Tibial artery (tissue), 4 donors: Measurements from ENCODE around the gene PCGF5.
"Not testable (repeated sequence)": the region's sequence is repeated elsewhere in the genome, so short reads cannot be mapped to it uniquely, and the experiment has no call there.

ENCODE experiments used
- DNase-seq, 2 donors: peaks; one replicate each; pipeline ENCODE4 v3.0.0-alpha.2; 2019
- H3K27ac ChIP-seq, 2 donors: fragments of 200-600 bp; sonication (generic) in 1 of 2; 1 replicate in 1 of 2; 2 replicates in 1 of 2; pipeline ENCODE4 v1.5.1; 2018 to 2019; ENCODE audit warnings: mild to moderate bottlenecking in 1 of 2
- H3K27me3 ChIP-seq, 2 donors: fragments of 200-600 bp; sonication (generic) in 1 of 2; one replicate each; pipeline versions ENCODE4 v1.5.1 to v1.6.0; 2016 to 2019
- H3K36me3 ChIP-seq, 3 donors: fragments of 200-600 bp; sonication (generic) in 2 of 3; one replicate each; pipeline ENCODE4 v1.5.1; 2016 to 2019; ENCODE audit warnings: mild to moderate bottlenecking in 2 of 3
- H3K4me1 ChIP-seq, 4 donors: fragments of 200-600 bp; sonication (generic) in 2 of 4; 1 replicate in 3 of 4; 2 replicates in 1 of 4; pipeline ENCODE4 v1.5.1; 2016 to 2019
- H3K4me3 ChIP-seq, 2 donors: fragments of 200-600 bp; sonication (generic) in 1 of 2; 1 replicate in 1 of 2; 2 replicates in 1 of 2; pipeline ENCODE4 v1.5.1; 2018 to 2019; ENCODE audit warnings: mild to moderate bottlenecking in 2 of 2
- H3K9me3 ChIP-seq, 3 donors: fragments of 200-600 bp; sonication (generic) in 1 of 3; one replicate each; pipeline ENCODE4 v1.5.1; 2016 to 2019
- intact Hi-C: fragments of 100-400 bp; cut with DNase I; formaldehyde crosslinking; loops from one replicate; pipeline ENCODE4 v1.15.0; 2023; ENCODE audit warnings: low total_unique reads
- TF ChIP-seq, protein P1 (sequence below), 2 experiments: fragments of 200-600 bp in 1 of 2; fragments of 450-650 bp in 1 of 2; IDR thresholded peaks; one replicate each; pipeline ENCODE4 v1.5.1; 2017 to 2019; ENCODE audit warnings: antibody characterized with exemption in 2 of 2, mild to moderate bottlenecking in 1 of 2, moderate library complexity in 1 of 2

PCGF5 gene

DNA sequence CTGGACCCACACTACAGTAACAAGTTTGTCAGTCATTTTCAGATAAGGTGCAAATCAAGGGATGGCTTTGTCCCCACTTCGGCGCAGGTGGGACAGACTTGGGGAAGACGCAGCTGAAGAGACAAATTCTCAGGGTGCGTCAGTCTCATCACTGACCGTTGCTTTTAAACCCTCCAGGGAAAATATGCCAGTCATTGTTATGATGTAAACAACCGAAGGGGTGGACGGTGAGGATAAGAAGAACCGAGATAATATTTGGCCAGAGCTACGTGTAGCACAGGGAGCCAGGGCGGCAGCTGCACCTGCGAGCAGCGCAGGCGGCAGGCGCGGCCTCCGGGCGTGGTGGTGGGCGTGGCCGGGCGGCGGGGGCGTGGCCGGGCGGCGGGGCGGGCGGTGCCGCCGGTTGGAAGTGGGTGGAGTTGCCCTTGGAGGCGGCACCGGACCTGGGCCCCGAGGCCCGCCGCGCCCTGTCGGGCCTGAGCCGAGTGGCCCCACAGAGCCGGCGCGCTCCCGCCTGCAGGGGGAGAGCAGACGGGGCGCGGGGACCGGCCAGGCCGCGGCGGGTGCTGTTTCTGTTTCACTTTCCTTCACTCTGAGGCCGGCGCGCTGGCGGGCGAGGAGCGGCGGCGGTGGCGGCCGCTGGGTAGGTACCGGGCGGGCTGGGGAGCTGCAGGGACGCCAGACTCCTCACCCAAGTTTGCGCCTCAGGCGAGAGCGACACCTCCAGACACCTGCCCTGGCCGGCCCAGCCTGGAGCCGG, at the start of gene PCGF5:
TSS of gene PCGF5 (plus strand) at position 470 of the 760 bp plus-strand sequence. CDS start 2,209 bp downstream, outside the sequence.
- no peaks in the 10 kb centered on the region for H3K27me3 ChIP-seq
- H3K4me1 ChIP-seq: peaks cover 0 to 68% (median 28%) of the 10 kb centered on the region in 4 donors
- DNase-seq: peak; percentile 84 to 95
- H3K9me3 ChIP-seq: no peaks in the 10 kb centered on the region
- intact Hi-C loops: loop anchor here (10.0 kb wide), 1 partner anchor 56 kb away; no protein-coding TSS in a partner anchor
- peak within 1 kb of the TSS; percentile 89 to 92 for H3K4me3 ChIP-seq
- H3K36me3 ChIP-seq: no peaks in the 10 kb centered on the region
- TF ChIP-seq, protein P1, sequence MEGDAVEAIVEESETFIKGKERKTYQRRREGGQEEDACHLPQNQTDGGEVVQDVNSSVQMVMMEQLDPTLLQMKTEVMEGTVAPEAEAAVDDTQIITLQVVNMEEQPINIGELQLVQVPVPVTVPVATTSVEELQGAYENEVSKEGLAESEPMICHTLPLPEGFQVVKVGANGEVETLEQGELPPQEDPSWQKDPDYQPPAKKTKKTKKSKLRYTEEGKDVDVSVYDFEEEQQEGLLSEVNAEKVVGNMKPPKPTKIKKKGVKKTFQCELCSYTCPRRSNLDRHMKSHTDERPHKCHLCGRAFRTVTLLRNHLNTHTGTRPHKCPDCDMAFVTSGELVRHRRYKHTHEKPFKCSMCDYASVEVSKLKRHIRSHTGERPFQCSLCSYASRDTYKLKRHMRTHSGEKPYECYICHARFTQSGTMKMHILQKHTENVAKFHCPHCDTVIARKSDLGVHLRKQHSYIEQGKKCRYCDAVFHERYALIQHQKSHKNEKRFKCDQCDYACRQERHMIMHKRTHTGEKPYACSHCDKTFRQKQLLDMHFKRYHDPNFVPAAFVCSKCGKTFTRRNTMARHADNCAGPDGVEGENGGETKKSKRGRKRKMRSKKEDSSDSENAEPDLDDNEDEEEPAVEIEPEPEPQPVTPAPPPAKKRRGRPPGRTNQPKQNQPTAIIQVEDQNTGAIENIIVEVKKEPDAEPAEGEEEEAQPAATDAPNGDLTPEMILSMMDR (IDR thresholded peaks at IDR 0.05): peak; percentile 41 to 55
- H3K27ac ChIP-seq: peak within 1 kb of the TSS; percentile 87 to 91

DNA sequence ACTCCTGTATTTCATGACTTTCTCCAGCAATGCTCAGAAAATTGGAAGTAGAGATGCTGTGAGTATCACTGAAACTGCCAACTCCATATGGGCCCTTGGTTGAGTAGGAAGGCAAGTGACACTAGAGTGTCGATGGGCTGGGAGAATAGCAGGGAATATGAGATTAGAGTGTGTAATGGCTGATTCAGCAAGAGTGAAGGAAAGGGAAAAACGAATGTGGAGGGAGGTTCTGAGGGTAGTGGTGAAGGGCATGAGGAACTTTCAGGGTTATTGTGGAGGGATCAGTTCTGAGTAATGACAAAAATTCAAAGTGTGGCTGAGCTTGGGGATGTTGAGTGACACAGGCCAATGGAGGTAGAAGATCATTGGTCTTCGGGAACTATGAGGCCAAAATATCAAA, 49.0 kb upstream of the PCGF5 start:
- Histone ChIP-seq H3K36me3 (no peaks in the 10 kb centered on the region), H3K27ac (peak overlapping the region in 1 of 2 donors; percentile 11), H3K9me3 (no peaks in the 10 kb centered on the region), H3K4me1 (peaks cover 0 to 33% (median 9%) of the 10 kb centered on the region in 4 donors), H3K4me3 (no peak overlapping the region), H3K27me3 (no peaks in the 10 kb centered on the region)
- intact Hi-C loops: no loop called here
- no peak for DNase-seq
- TF ChIP-seq, protein P1 (IDR thresholded peaks at IDR 0.05): no peak

GRCh38 chr10:91172348-91172747, 48.1 kb upstream of the PCGF5 start:
- Histone ChIP-seq H3K36me3 (no peaks in the 10 kb centered on the region), H3K4me1 (peaks cover 0 to 32% (median 7%) of the 10 kb centered on the region in 4 donors), H3K4me3 (no peak overlapping the region), H3K9me3 (no peaks in the 10 kb centered on the region), H3K27me3 (no peaks in the 10 kb centered on the region), H3K27ac (peak overlapping the region in 1 of 2 donors; percentile 11)
- intact Hi-C loops: no loop called here
- DNase-seq: no peak
- TF ChIP-seq, protein P1 (IDR thresholded peaks at IDR 0.05): no peak

- peaks cover 0 to 2% (median 0%) of the 10 kb centered on the region in 3 donors for H3K9me3 ChIP-seq
- H3K4me1 ChIP-seq: peaks cover 0 to 45% (median 14%) of the 10 kb centered on the region in 4 donors
- no peak for DNase-seq
- intact Hi-C loops: no loop called here
- no peaks in the 10 kb centered on the region for H3K36me3 ChIP-seq
- H3K4me3 ChIP-seq: no peak overlapping the region
- H3K27ac ChIP-seq: peak overlapping the region; percentile 58 to 68
- TF ChIP-seq, protein P1 (IDR thresholded peaks at IDR 0.05): no peak
- H3K27me3 ChIP-seq: no peaks in the 10 kb centered on the region
These were observed 35.1 kb upstream of the PCGF5 start for GRCh38 chr10:91185239-91185875.

DNA sequence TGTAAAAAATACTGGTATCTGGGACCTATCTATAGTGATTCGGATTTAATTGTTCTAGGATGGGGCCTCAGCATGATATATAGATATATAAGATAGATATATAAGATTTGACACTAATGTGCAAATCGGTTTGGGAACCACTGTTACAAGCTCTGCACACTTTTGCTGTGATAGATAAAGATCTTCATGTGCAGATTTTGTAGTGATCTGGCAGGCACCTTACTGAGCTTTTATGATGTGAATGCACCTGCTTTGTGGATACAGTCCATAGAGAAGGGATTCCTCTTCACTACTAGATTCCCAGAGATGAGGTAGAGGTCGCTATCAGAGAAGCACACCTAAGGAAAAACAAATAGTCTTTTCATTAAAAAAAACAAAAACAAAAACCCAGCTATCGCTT, 33.3 kb upstream of the PCGF5 start:
- TF ChIP-seq, protein P1 (IDR thresholded peaks at IDR 0.05): no peak
- intact Hi-C loops: no loop called here
- Histone ChIP-seq H3K27me3 (no peaks in the 10 kb centered on the region), H3K4me3 (no peak overlapping the region), H3K4me1 (peaks cover 4 to 63% (median 29%) of the 10 kb centered on the region in 4 donors), H3K36me3 (no peaks in the 10 kb centered on the region), H3K27ac (no peak overlapping the region), H3K9me3 (no peaks in the 10 kb centered on the region)
- no peak for DNase-seq

GRCh38 chr10:91188010-91188409, 32.5 kb upstream of the PCGF5 start:
- intact Hi-C loops, DNase-seq, H3K4me3 ChIP-seq, H3K27ac ChIP-seq, H3K27me3 ChIP-seq, H3K9me3 ChIP-seq, H3K36me3 ChIP-seq: not testable (repeated sequence)
- H3K4me1 ChIP-seq: peaks cover 4 to 72% (median 29%) of the 10 kb centered on the region in 4 donors
